Osteocyte (in vitro differentiated cells): Measurements from ENCODE around the gene ALG11. TPM values are rescaled to one million over a fixed set of nuclear protein-coding genes. Genes with fewer than 3 reads are reported as not detected.

ENCODE experiments used
- DNase-seq: peaks from one replicate; pipeline ENCODE4 v3.0.0; 2021; ENCODE audit warnings: mixed read lengths; ENCODE audit not compliant: unreplicated experiment; ENCODE audit errors: extremely low spot score
- H3K27ac Mint-ChIP-seq: one replicate; pipeline ENCODE4 v1.8.0; 2021; ENCODE audit warnings: mild to moderate bottlenecking, mixed read lengths; ENCODE audit not compliant: unreplicated experiment
- H3K27me3 Mint-ChIP-seq: one replicate; pipeline ENCODE4 v1.8.0; 2021; ENCODE audit warnings: mixed read lengths; ENCODE audit not compliant: unreplicated experiment
- H3K36me3 Mint-ChIP-seq: one replicate; pipeline ENCODE4 v1.8.0; 2021; ENCODE audit warnings: mixed read lengths; ENCODE audit not compliant: unreplicated experiment
- H3K4me1 Mint-ChIP-seq: one replicate; pipeline ENCODE4 v1.8.0; 2021; ENCODE audit warnings: mixed read lengths; ENCODE audit not compliant: unreplicated experiment
- H3K4me3 Mint-ChIP-seq: one replicate; pipeline ENCODE4 v1.8.0; 2021; ENCODE audit warnings: mild to moderate bottlenecking, moderate library complexity, mixed read lengths; ENCODE audit not compliant: unreplicated experiment
- H3K9me3 Mint-ChIP-seq: one replicate; pipeline ENCODE4 v1.8.0; 2021; ENCODE audit warnings: mixed read lengths; ENCODE audit not compliant: unreplicated experiment
- long read RNA-seq: library from polyadenylated mRNA; unstranded; transcript quantifications from one replicate; pipeline ENCODE4 v2.0.0, GENCODE V29; 2021
- total RNA-seq: library from RNA; stranded (reverse); gene quantifications from 2 replicates; pipeline ENCODE4 v1.2.1, GENCODE V29; 2021
- TF ChIP-seq, protein P1 (sequence below): fragments of 200-600 bp; sonication (generic); IDR thresholded peaks from 2 replicates; pipeline ENCODE4 v1.5.0; 2021; ENCODE audit warnings: antibody characterized with exemption, mild to moderate bottlenecking, moderate library complexity

Gene ALG11, protein sequence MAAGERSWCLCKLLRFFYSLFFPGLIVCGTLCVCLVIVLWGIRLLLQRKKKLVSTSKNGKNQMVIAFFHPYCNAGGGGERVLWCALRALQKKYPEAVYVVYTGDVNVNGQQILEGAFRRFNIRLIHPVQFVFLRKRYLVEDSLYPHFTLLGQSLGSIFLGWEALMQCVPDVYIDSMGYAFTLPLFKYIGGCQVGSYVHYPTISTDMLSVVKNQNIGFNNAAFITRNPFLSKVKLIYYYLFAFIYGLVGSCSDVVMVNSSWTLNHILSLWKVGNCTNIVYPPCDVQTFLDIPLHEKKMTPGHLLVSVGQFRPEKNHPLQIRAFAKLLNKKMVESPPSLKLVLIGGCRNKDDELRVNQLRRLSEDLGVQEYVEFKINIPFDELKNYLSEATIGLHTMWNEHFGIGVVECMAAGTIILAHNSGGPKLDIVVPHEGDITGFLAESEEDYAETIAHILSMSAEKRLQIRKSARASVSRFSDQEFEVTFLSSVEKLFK
- 41.9 and 49.1 TPM in 2 replicates for total RNA-seq
- long read RNA-seq, transcript ALG11-203 (2 exons, 1,404 nt) = minor isoform, 23 of 391 reads
- long read RNA-seq, transcript ALG11-202 (4 exons, 2,558 nt) = major isoform, 286 of 391 reads
- long read RNA-seq, partial matches to known transcripts = 10 of 391 reads
- long read RNA-seq, other reads (novel, unspliced or antisense) = 67 of 391 reads

DNA sequence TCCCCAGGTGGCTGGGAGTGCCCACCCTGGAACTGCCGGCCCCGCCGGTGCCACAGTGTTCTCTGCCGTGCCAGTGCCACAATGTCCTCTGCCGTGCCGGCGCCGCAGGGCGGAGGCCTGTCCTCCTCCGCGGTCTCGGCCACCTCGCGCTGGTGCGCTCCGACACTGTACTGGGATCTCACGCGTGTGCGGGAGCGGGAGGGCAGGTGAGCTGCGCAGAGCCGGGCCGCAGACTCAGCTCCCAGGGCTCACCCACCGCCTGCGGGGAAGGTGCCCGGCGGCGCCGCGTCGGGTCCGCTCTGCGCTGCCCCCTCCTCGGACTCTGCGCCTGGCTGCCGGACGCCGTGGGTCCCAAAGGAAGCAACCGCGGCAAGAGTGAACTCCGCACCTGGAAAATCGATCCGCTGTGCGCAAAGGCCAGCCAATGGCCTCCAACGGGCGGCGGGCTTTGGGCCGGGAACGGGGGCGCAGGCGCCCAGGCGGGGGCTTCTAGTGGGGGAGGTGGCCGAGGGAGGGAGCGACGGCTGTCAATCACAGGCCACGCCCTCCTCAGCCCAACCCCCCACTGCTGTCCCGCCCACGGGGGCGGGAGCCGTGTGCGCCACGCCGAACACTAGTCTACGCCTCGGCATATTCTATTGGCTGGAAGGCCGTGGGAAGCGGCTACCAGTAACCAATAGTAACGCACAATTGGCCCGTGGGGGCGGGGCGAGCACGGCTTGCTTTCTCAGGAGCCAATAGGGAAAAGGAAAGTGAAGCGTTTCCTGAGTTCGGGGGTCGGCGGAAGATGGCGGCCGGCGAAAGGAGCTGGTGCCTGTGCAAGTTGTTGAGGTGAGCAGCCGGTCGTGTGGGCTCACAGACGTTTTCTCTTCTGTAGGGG is at the start of gene ALG11:
TSS of gene ALG11 (plus strand) at position 767 of the 880 bp plus-strand sequence. CDS start at position 788, 21 bp downstream.
- H3K4me3 Mint-ChIP-seq = peak within 1 kb of the TSS; percentile 98
- H3K36me3 Mint-ChIP-seq = peaks cover 8% of the 10 kb centered on the region
- H3K9me3 Mint-ChIP-seq = no peaks in the 10 kb centered on the region
- H3K27me3 Mint-ChIP-seq = no peaks in the 10 kb centered on the region
- peak within 1 kb of the TSS; percentile 98 for H3K27ac Mint-ChIP-seq
- H3K4me1 Mint-ChIP-seq = peaks cover 18% of the 10 kb centered on the region
- TF ChIP-seq, protein P1, sequence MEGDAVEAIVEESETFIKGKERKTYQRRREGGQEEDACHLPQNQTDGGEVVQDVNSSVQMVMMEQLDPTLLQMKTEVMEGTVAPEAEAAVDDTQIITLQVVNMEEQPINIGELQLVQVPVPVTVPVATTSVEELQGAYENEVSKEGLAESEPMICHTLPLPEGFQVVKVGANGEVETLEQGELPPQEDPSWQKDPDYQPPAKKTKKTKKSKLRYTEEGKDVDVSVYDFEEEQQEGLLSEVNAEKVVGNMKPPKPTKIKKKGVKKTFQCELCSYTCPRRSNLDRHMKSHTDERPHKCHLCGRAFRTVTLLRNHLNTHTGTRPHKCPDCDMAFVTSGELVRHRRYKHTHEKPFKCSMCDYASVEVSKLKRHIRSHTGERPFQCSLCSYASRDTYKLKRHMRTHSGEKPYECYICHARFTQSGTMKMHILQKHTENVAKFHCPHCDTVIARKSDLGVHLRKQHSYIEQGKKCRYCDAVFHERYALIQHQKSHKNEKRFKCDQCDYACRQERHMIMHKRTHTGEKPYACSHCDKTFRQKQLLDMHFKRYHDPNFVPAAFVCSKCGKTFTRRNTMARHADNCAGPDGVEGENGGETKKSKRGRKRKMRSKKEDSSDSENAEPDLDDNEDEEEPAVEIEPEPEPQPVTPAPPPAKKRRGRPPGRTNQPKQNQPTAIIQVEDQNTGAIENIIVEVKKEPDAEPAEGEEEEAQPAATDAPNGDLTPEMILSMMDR = peak; percentile 4
- peak; percentile 100 for DNase-seq

DNA sequence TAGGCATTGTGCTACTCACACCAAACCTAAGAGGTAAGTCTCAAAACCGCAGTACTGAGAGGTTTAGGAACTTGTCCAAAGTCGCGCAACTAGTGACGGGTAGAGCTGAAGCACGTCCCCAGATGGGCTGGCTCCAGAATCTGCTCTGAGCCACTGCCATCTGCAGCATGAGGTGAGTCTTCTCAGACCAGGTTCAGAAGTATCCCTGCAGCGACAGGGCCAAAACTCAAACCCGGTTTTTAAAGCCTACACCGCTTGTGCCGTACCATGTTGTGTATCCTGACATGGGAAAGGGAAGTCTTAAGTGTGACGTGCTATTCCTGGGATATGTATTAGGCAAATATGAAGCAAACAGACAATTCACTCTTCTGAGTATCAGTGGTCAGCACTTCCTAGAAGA is 46.0 kb upstream of the ALG11 start:
- no peak overlapping the region for H3K27ac Mint-ChIP-seq
- no peaks in the 10 kb centered on the region for H3K4me1 Mint-ChIP-seq
- no peak for DNase-seq
- no peak overlapping the region for H3K4me3 Mint-ChIP-seq
- H3K9me3 Mint-ChIP-seq = no peaks in the 10 kb centered on the region
- H3K27me3 Mint-ChIP-seq = no peaks in the 10 kb centered on the region
- H3K36me3 Mint-ChIP-seq = peaks cover 1% of the 10 kb centered on the region
- TF ChIP-seq, protein P1 = no peak

DNA sequence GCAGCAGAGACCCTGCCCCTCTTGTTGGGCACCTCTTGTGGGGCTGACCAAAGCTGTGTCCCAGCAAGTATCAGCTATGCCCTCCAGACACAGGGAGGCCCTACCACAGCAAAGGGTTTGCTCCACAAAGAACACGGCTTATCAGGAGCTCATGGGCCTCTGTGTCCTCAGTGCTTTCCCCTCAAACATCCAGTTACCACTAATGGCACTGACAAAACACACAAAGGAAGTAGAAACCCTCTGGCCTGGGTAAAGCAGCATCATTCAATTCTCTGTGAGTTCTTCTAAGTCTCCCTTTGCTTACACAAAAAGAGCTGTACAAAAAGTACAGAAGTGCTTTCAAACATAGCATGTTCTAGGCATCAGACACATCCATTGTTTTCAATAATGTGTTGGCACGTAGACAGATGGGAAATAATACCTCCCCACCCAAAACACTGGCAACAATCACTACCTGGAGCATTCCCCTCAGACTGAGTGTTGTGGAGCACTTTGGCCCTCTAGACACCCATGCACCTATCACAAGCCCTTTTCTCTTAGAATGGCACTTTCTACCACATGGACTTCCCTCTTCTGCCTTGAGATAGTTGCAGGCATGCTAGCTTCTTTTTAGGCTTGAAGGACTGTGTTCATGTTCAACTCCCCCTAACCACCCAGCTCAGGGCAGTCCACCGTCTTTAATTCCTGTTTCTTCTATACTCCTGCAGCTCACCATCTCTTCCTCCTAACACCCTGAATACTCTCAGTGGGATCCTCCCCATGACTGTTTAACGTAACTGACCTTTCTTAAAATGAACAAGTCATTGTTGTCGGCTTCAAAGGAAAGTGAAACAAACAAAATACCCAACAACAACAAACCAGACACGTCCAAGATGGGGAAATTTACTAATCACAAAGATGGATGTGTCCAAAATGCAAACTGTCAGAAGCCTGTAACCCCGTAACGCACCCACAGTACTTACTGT is 44.4 kb upstream of the ALG11 start:
- Mint-ChIP-seq H3K36me3 (no peaks in the 10 kb centered on the region), H3K27ac (no peak overlapping the region), H3K4me1 (no peaks in the 10 kb centered on the region), H3K4me3 (no peak overlapping the region), H3K27me3 (no peaks in the 10 kb centered on the region), H3K9me3 (no peaks in the 10 kb centered on the region)
- no peak for DNase-seq
- TF ChIP-seq, protein P1 = no peak

DNA sequence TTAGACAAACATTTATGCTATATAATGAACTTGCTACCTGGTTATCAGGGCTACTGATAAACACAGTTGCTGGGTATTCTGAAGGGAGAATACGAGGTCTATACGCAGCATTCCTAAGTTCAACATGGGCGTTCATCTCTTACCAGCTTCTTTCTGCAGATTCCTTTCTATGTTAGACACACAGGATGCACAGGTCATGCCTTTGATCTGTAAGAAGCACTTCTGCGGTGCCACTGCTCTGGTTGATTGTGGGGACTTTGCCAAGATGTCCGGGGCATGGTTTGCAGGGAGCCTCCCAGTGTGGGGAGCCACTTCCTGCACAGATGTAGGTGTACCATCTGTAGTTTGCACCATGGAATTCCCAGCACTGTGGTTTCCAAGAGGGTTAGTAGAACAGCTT is 41.8 kb upstream of the ALG11 start:
- TF ChIP-seq, protein P1 = no peak
- H3K4me1 Mint-ChIP-seq = no peaks in the 10 kb centered on the region
- no peaks in the 10 kb centered on the region for H3K36me3 Mint-ChIP-seq
- H3K27me3 Mint-ChIP-seq = no peaks in the 10 kb centered on the region
- H3K9me3 Mint-ChIP-seq = no peaks in the 10 kb centered on the region
- H3K4me3 Mint-ChIP-seq = no peak overlapping the region
- no peak overlapping the region for H3K27ac Mint-ChIP-seq
- no peak for DNase-seq
